PC-3 (cell line): Measurements from ENCODE around the gene GAMT. TPM values are rescaled to one million over a fixed set of nuclear protein-coding genes. Genes with fewer than 3 reads are reported as not detected.

Source experiments
- ATAC-seq: fragments of 200-7000 bp; cut with Tn5 transposase; 2 replicates; pipeline ENCODE4 v1.9.1; 2020; ENCODE audit warnings: mild to moderate bottlenecking, moderate library complexity
- BruUV-seq: library from RNA; stranded (reverse); fragments of 400-500 nt; replicated peaks from 2 replicates; lab custom pipeline; 2021; lab: Mats Ljungman, UMichigan
- CTCF ChIA-PET: fragments of 300-600 bp; sonication (Branson Sonifier 250); formaldehyde crosslinking; loops from one replicate; lab custom pipeline; 2022; ENCODE audit warnings: antibody characterized with exemption; lab: Charles Lee
- POLR2A ChIA-PET: fragments of 300-600 bp; sonication (Branson Sonifier 250); formaldehyde crosslinking; loops from one replicate; lab custom pipeline; 2022; ENCODE audit warnings: antibody characterized with exemption; ENCODE audit not compliant: unreplicated experiment; lab: Charles Lee
- DNase-seq: peaks from one replicate; pipeline ENCODE4 v3.0.0-alpha.2; 2015
- H2AFZ ChIP-seq: fragments of 300-600 bp; sonication (generic); 2 replicates; pipeline ENCODE4 v1.6.0; 2016; ENCODE audit warnings: antibody characterized with exemption, low read length
- H3F3A ChIP-seq: fragments of 300-600 bp; sonication (generic); one replicate; pipeline ENCODE4 v1.6.0; 2017; ENCODE audit warnings: antibody characterized with exemption, low read length, control low read depth, mild to moderate bottlenecking; ENCODE audit not compliant: unreplicated experiment
- H3K27ac ChIP-seq: fragments of 300-600 bp; sonication (generic); 2 replicates; pipeline ENCODE4 v1.5.1; 2016; ENCODE audit warnings: mild to moderate bottlenecking, low read length
- H3K27me3 ChIP-seq: fragments of 300-600 bp; sonication (generic); 2 replicates; pipeline ENCODE4 v1.6.1; 2016; ENCODE audit warnings: low read length, mixed read lengths
- H3K36me3 ChIP-seq: fragments of 300-600 bp; sonication (generic); 2 replicates; pipeline ENCODE4 v1.6.1; 2016; ENCODE audit warnings: low read depth, mixed run types, low read length, mixed read lengths
- H3K4me1 ChIP-seq: fragments of 300-600 bp; sonication (generic); 2 replicates; pipeline ENCODE4 v1.5.1; 2016; ENCODE audit warnings: low read length; ENCODE audit not compliant: insufficient read depth
- H3K4me2 ChIP-seq: fragments of 300-600 bp; sonication (generic); 2 replicates; pipeline ENCODE4 v1.6.0; 2016; ENCODE audit warnings: low read length
- H3K4me3 ChIP-seq: fragments of 300-600 bp; sonication (generic); 2 replicates; pipeline ENCODE4 v1.5.1; 2016; ENCODE audit warnings: mild to moderate bottlenecking, low read length, mixed read lengths
- H3K79me2 ChIP-seq: fragments of 300-600 bp; sonication (generic); 2 replicates; pipeline ENCODE4 v1.6.1; 2017; ENCODE audit warnings: low read length, mixed read lengths
- H3K9ac ChIP-seq: fragments of 300-600 bp; sonication (generic); 2 replicates; pipeline ENCODE4 v1.6.0; 2016; ENCODE audit warnings: mild to moderate bottlenecking, low read length
- H3K9me2 ChIP-seq: fragments of 300-600 bp; sonication (generic); replicated peaks from 2 replicates; pipeline ENCODE4 v1.6.1; 2016; ENCODE audit warnings: mixed run types, low read length, mixed read lengths
- H3K9me3 ChIP-seq: fragments of 300-600 bp; sonication (generic); 2 replicates; pipeline ENCODE4 v1.6.1; 2016; ENCODE audit warnings: low read length, mixed read lengths
- H4K20me1 ChIP-seq: fragments of 300-600 bp; sonication (generic); 2 replicates; pipeline ENCODE4 v1.6.1; 2016; ENCODE audit warnings: low read length, mixed read lengths
- EZH2 ChIP-seq: fragments of 300-600 bp; sonication (generic); IDR thresholded peaks from one replicate; pipeline ENCODE4 v1.6.1; 2017; ENCODE audit warnings: antibody characterized with exemption, mild to moderate bottlenecking, low read length; ENCODE audit not compliant: unreplicated experiment
- EZH2phosphoT487 ChIP-seq: fragments of 300-600 bp; sonication (generic); IDR thresholded peaks from 2 replicates; pipeline ENCODE4 v1.6.1; 2018; ENCODE audit warnings: mild to moderate bottlenecking, antibody characterized with exemption, low read length, borderline replicate concordance
- intact Hi-C: fragments of 100-400 bp; cut with micrococcal nuclease; formaldehyde crosslinking; loops from 2 replicates; pipeline ENCODE4 v1.9.0; 2023
- total RNA-seq: library from RNA; depleted of rRNA; stranded (reverse); fragments of >200 nt; gene quantifications from 2 replicates; pipeline ENCODE4 v1.2.3, GENCODE V29; 2014
- TF ChIP-seq, protein P1 (sequence below): fragments of 300-600 bp; sonication (generic); conservative IDR thresholded peaks from 2 replicates; pipeline ENCODE4 v1.5.1; 2017; ENCODE audit warnings: antibody characterized with exemption, low read depth, mild to moderate bottlenecking, low read length

Gene GAMT
- total RNA-seq, 1 experiment from 2014 or later, result 75.6 TPM

- no peak overlapping the region for H3K4me3 ChIP-seq
- DNase-seq (no peak), ATAC-seq (no peak)
- no peaks in the 10 kb centered on the region for H3K27me3 ChIP-seq
- H3K4me2 ChIP-seq, result peak overlapping the region; percentile 95; the same call in 1 of the 2 replicates
- TF ChIP-seq EZH2 (no peak), EZH2phosphoT487 (no peak)
- TF ChIP-seq, protein P1, sequence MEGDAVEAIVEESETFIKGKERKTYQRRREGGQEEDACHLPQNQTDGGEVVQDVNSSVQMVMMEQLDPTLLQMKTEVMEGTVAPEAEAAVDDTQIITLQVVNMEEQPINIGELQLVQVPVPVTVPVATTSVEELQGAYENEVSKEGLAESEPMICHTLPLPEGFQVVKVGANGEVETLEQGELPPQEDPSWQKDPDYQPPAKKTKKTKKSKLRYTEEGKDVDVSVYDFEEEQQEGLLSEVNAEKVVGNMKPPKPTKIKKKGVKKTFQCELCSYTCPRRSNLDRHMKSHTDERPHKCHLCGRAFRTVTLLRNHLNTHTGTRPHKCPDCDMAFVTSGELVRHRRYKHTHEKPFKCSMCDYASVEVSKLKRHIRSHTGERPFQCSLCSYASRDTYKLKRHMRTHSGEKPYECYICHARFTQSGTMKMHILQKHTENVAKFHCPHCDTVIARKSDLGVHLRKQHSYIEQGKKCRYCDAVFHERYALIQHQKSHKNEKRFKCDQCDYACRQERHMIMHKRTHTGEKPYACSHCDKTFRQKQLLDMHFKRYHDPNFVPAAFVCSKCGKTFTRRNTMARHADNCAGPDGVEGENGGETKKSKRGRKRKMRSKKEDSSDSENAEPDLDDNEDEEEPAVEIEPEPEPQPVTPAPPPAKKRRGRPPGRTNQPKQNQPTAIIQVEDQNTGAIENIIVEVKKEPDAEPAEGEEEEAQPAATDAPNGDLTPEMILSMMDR, result no peak
- H3K36me3 ChIP-seq, result peaks cover 30% of the 10 kb centered on the region
- H3K9me3 ChIP-seq, result no peaks in the 10 kb centered on the region
- H3F3A ChIP-seq, result peaks cover 6% of the 10 kb centered on the region
- H3K9me2 ChIP-seq, result no peaks in the 10 kb centered on the region
- no peak overlapping the region for H2AFZ ChIP-seq
- H3K79me2 ChIP-seq, result peaks cover 37% of the 10 kb centered on the region
- ChIA-PET CTCF (no interaction called here), POLR2A (no interaction called here)
- no TSS peak for BruUV-seq
- H4K20me1 ChIP-seq, result peaks cover 31% of the 10 kb centered on the region
- peaks cover 19% of the 10 kb centered on the region for H3K4me1 ChIP-seq
- no peak overlapping the region for H3K9ac ChIP-seq
- no peak overlapping the region for H3K27ac ChIP-seq
- intact Hi-C loops, result no loop called here
Observed at GRCh38 chr19:1441677-1442438, 40.5 kb upstream of the GAMT start.

GRCh38 chr19:1441022-1441426 lies 39.7 kb upstream of the GAMT start:
- no peaks in the 10 kb centered on the region for H3K9me3 ChIP-seq
- TF ChIP-seq, protein P1, result no peak
- TF ChIP-seq EZH2phosphoT487, result no peak
- no peak for TF ChIP-seq EZH2
- no peak overlapping the region for H2AFZ ChIP-seq
- intact Hi-C loops, result no loop called here
- H3K4me1 ChIP-seq, result peaks cover 19% of the 10 kb centered on the region
- peaks cover 30% of the 10 kb centered on the region for H3K36me3 ChIP-seq
- H3K9ac ChIP-seq, result no peak overlapping the region
- H3K27ac ChIP-seq, result no peak overlapping the region
- no peak for DNase-seq
- H3K9me2 ChIP-seq, result no peaks in the 10 kb centered on the region
- H3K4me3 ChIP-seq, result peak overlapping the region; percentile 78; the same call in 1 of the 2 replicates
- H4K20me1 ChIP-seq, result peaks cover 31% of the 10 kb centered on the region
- no TSS peak for BruUV-seq
- H3K4me2 ChIP-seq, result peak overlapping the region; percentile 95; the same call in 1 of the 2 replicates
- CTCF ChIA-PET, result no interaction called here
- no peaks in the 10 kb centered on the region for H3K27me3 ChIP-seq
- H3F3A ChIP-seq, result peaks cover 6% of the 10 kb centered on the region
- peaks cover 37% of the 10 kb centered on the region for H3K79me2 ChIP-seq
- no peak for ATAC-seq
- POLR2A ChIA-PET, result no interaction called here

DNA sequence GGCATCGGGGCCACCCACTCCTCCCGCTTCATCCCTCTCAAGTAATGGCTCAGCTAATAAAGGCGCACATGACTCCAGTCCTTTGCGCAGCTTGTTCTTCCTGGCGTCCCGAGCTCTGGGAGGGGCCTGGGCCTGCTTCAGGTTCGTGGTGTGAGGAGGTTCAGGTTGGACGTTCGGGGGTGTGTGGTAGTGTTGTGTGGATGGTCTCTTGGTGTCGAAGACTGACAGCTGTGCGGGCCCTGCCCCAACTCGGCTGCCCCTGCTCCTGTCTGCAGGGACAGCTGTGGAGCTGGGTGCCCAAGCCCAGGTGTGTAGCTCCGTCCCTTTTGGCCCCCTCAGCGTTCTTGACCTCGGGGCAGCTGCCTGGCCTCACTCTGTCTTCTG lies 39.1 kb upstream of the GAMT start:
- H3K4me3 ChIP-seq, result peak overlapping the region; percentile 78
- H3K4me2 ChIP-seq, result peak overlapping the region; percentile 95

More for the DNA sequence above, 39.1 kb upstream of the GAMT start:
- Histone ChIP-seq H3K9me2 (no peaks in the 10 kb centered on the region), H2AFZ (no peak overlapping the region), H3K9ac (no peak overlapping the region), H4K20me1 (peaks cover 31% of the 10 kb centered on the region), H3F3A (peaks cover 6% of the 10 kb centered on the region), H3K27ac (no peak overlapping the region), H3K36me3 (peaks cover 30% of the 10 kb centered on the region), H3K79me2 (peaks cover 37% of the 10 kb centered on the region), H3K9me3 (no peaks in the 10 kb centered on the region), H3K27me3 (no peaks in the 10 kb centered on the region), H3K4me1 (peaks cover 19% of the 10 kb centered on the region)
- no TSS peak for BruUV-seq
- ATAC-seq (no peak), DNase-seq (no peak)
- ChIA-PET CTCF (no interaction called here), POLR2A (interaction anchor here (0.6 kb wide), 1 partner anchor 23 kb away, joined by 6 read pairs; no protein-coding TSS in a partner anchor)
- no peak for TF ChIP-seq EZH2
- TF ChIP-seq EZH2phosphoT487, result no peak
- TF ChIP-seq, protein P1, result no peak
- intact Hi-C loops, result no loop called here
